ENCODE measurements around the gene BEST3.

DNA sequence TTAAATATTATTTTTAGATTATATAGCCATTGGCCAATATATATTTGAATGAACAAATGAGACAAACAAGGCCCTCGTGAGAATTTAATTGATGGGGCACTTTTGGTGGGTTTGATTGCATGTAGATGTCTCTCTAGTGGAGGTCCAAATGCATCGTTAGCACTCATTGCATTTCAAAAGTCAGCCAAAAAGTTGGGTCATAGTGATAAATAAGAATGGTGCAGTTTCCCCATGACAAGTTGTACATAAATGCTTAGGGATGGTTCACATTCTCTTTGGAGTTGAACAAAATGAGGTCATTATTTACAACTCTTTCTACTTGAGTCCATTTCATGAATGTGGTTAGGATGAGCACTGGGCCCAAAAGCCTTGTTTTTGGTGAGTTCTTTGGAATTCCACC is 1.0 kb downstream of the BEST3 start:
- TF ChIP-seq CTCF (IDR thresholded peaks at IDR 0.05) (no peak), POLR2A (IDR thresholded peaks at IDR 0.05) (no peak)

Data from testis (tissue), 2 donors.